OCI-LY1 (cell line): Measurements from ENCODE around the gene ZNRF3.

Experiments used
- H2AFZ ChIP-seq: fragments of 200-600 bp; sonication (generic), shearing (Covaris generic); 2 replicates; pipeline ENCODE4 v1.6.0; 2014; ENCODE audit warnings: antibody characterized with exemption, mild to moderate bottlenecking, low read length
- H3F3A ChIP-seq: fragments of 200-600 bp; sonication (generic), shearing (Covaris generic); 2 replicates; pipeline ENCODE4 v1.6.0; 2014; ENCODE audit warnings: mild to moderate bottlenecking, antibody characterized with exemption, low read length, moderate library complexity; ENCODE audit not compliant: insufficient read depth
- H3K27ac ChIP-seq: fragments of 200-600 bp; sonication (generic); 2 replicates; pipeline ENCODE4 v1.5.1; 2014; ENCODE audit warnings: low read length, mixed run types, mild to moderate bottlenecking, low read depth; ENCODE audit not compliant: poor library complexity, severe bottlenecking
- H3K27me3 ChIP-seq: fragments of 200-600 bp; sonication (generic); 2 replicates; pipeline ENCODE4 v1.6.0; 2014; ENCODE audit warnings: antibody characterized with exemption, mild to moderate bottlenecking, low read length, moderate library complexity; ENCODE audit not compliant: insufficient read depth
- H3K36me3 ChIP-seq: fragments of 200-600 bp; sonication (generic); 2 replicates; pipeline ENCODE4 v1.6.1; 2014; ENCODE audit warnings: mild to moderate bottlenecking, antibody characterized with exemption, low read length, moderate library complexity, mixed read lengths; ENCODE audit not compliant: insufficient read depth
- H3K4me1 ChIP-seq: fragments of 200-600 bp; sonication (generic); 2 replicates; pipeline ENCODE4 v1.5.1; 2014; ENCODE audit warnings: mild to moderate bottlenecking, low read length, moderate library complexity; ENCODE audit not compliant: insufficient read depth, severe bottlenecking
- H3K4me2 ChIP-seq: fragments of 200-600 bp; sonication (generic), shearing (Covaris generic); 2 replicates; pipeline ENCODE4 v1.6.1; 2014; ENCODE audit warnings: low read length
- H3K4me3 ChIP-seq: fragments of 200-600 bp; sonication (generic); 2 replicates; pipeline ENCODE4 v1.5.1; 2014; ENCODE audit warnings: low read length, low read depth, mild to moderate bottlenecking, mixed read lengths; ENCODE audit not compliant: poor library complexity, severe bottlenecking
- H3K79me2 ChIP-seq: fragments of 200-600 bp; shearing (Covaris generic); 2 replicates; pipeline ENCODE4 v1.6.1; 2016; ENCODE audit warnings: mixed run types, low read length, mixed read lengths; ENCODE audit not compliant: insufficient read depth
- H3K9ac ChIP-seq: fragments of 200-600 bp; sonication (generic), shearing (Covaris generic); 2 replicates; pipeline ENCODE4 v1.6.1; 2014; ENCODE audit warnings: mild to moderate bottlenecking, low read length, mixed read lengths
- H3K9me2 ChIP-seq: fragments of 200-600 bp; sonication (generic), shearing (Covaris generic); 2 replicates; pipeline ENCODE4 v1.6.1; 2014; ENCODE audit warnings: low read depth, mild to moderate bottlenecking, low read length, mixed read lengths
- H3K9me3 ChIP-seq: fragments of 200-600 bp; shearing (Covaris generic); 2 replicates; pipeline ENCODE4 v1.6.1; 2014; ENCODE audit warnings: low read length, mixed read lengths
- H4K20me1 ChIP-seq: fragments of 200-600 bp; sonication (generic), shearing (Covaris generic); 2 replicates; pipeline ENCODE4 v1.6.0; 2016; ENCODE audit warnings: mild to moderate bottlenecking, low read length; ENCODE audit not compliant: insufficient read depth
- CTCF ChIP-seq: fragments of 200-600 bp; sonication (generic), shearing (Covaris generic); IDR thresholded peaks from 2 replicates; pipeline ENCODE4 v1.5.1; 2017; ENCODE audit warnings: mild to moderate bottlenecking, antibody characterized with exemption, low read length, moderate library complexity, mixed read lengths
- EZH2 ChIP-seq: fragments of 200-600 bp; sonication (generic), shearing (Covaris generic); IDR thresholded peaks from 2 replicates; pipeline ENCODE4 v1.8.0; 2017; ENCODE audit warnings: borderline replicate concordance, mixed run types, mild to moderate bottlenecking, antibody characterized with exemption, low read length, moderate library complexity, mixed read lengths

Gene ZNRF3

DNA sequence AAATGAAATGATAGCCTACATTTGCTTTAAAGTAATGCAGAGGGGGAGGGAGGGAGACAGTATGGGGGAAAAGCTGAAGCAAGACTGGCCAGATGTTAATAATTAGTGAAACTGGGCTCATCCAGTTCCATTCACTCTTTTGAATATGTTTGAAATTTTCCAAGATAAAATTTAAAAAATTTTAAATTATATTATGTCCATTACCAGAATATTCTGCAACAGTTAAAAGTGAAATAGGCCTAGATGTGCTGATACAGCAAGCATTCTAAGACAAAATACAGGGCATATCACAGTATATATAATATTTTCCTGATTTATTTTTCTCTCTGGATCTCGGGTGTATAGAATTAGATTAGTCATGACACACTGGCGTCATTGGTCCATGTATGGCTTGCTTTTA lies 13.6 kb upstream of the ZNRF3 start:
- Histone ChIP-seq H3K4me3 (no peak overlapping the region), H3K4me1 (no peaks in the 10 kb centered on the region), H3K9me2 (no peaks in the 10 kb centered on the region), H3K4me2 (no peak overlapping the region), H3K27me3 (no peaks in the 10 kb centered on the region), H3K9ac (no peak overlapping the region), H3F3A (no peaks in the 10 kb centered on the region), H2AFZ (no peak overlapping the region), H3K36me3 (no peaks in the 10 kb centered on the region), H3K27ac (no peak overlapping the region), H3K9me3 (no peaks in the 10 kb centered on the region), H3K79me2 (no peaks in the 10 kb centered on the region), H4K20me1 (no peaks in the 10 kb centered on the region)
- no peak for TF ChIP-seq EZH2
- no peak for TF ChIP-seq CTCF

DNA sequence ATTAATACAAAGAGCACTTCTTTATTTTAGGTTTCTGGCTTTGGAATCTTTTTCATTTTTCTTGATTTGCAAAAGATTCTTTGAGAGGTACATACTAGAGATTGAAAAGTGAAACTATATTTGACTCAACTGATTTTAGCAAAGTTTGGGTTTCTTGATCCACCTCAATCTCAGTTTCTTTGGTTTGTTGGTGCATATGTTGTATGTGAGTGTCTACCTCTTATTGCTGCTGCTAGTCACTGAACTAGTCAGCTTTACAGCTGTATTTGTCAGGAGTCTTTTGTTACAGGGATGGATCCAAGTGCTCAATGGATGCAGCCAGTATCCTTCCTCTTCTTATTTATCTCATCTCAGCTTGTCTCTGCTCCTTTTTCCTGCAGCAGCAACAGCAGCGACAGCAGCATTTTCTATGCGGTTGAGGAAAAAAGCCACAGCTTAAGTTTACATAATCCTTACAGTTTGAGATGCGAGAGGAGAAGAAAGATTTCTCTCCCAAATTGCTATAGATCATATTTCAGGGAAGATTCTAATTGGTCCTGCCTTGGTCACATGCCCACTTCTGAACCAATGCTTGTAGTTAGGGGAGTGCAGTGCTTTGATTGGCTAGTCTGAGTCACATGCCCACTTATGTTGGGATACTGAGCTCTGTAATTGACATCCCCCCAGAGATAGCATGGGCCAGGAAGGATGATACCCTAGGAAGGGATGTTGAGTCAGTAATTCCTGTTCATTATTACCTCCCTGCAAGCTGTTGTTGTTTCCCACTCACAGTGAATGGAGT lies 10.0 kb upstream of the ZNRF3 start:
- Histone ChIP-seq H3K4me2 (no peak overlapping the region), H2AFZ (no peak overlapping the region)

GRCh38 chr22:28874061-28874460 lies 9.3 kb upstream of the ZNRF3 start:
- Histone ChIP-seq H3K4me2 (no peak overlapping the region), H3K36me3 (no peaks in the 10 kb centered on the region), H2AFZ (no peak overlapping the region), H4K20me1 (no peaks in the 10 kb centered on the region), H3K79me2 (no peaks in the 10 kb centered on the region), H3K4me1 (no peaks in the 10 kb centered on the region), H3K27ac (no peak overlapping the region), H3K9me3 (no peaks in the 10 kb centered on the region), H3K9ac (no peak overlapping the region), H3F3A (no peaks in the 10 kb centered on the region), H3K9me2 (no peaks in the 10 kb centered on the region), H3K4me3 (no peak overlapping the region), H3K27me3 (no peaks in the 10 kb centered on the region)
- TF ChIP-seq EZH2, result no peak
- TF ChIP-seq CTCF, result no peak

More for the DNA sequence above, 10.0 kb upstream of the ZNRF3 start:
- no peak overlapping the region for H3K4me3 ChIP-seq
- no peaks in the 10 kb centered on the region for H3K4me1 ChIP-seq
- H3K9me2 ChIP-seq, result no peaks in the 10 kb centered on the region
- no peaks in the 10 kb centered on the region for H4K20me1 ChIP-seq
- H3K9me3 ChIP-seq, result no peaks in the 10 kb centered on the region
- H3F3A ChIP-seq, result no peaks in the 10 kb centered on the region
- H3K27ac ChIP-seq, result no peak overlapping the region
- no peak overlapping the region for H3K9ac ChIP-seq
- H3K79me2 ChIP-seq, result no peaks in the 10 kb centered on the region
- no peaks in the 10 kb centered on the region for H3K27me3 ChIP-seq
- TF ChIP-seq EZH2 (no peak), CTCF (no peak)
- H3K36me3 ChIP-seq, result no peaks in the 10 kb centered on the region
